ENCODE data around the gene PARD3.
"Not testable (repeated sequence)": the region's sequence is repeated elsewhere in the genome, so short reads cannot be mapped to it uniquely, and the experiment has no call there.

PARD3 gene

DNA sequence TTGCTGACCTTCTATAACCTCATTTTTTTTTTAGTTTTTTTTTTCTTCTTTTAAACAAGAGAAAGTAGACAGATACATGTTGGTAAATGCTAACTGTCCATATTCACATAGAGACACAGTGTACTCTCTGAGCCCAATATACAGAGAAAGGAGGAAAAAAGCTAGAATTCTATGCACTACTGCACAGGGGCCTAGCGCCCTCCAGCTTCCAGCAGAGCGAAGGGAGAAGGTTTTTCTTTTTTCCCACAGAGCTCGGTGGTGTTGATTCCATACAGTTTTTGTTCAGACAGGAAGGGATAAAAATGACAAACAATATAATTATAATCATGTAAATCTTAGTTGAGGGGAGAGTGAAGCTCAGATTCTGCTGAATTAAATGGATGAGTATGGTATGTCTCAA is 423.9 kb downstream of the PARD3 start:
- DNase-seq (ENCODE audit: extremely low spot score); POLR2A ChIA-PET: not testable (repeated sequence)
- CTCF ChIA-PET, result interaction anchor here (0.8 kb wide), 1 partner anchor 8 kb away, joined by 4 read pairs; no protein-coding TSS in a partner anchor
- TF ChIP-seq, protein P1, sequence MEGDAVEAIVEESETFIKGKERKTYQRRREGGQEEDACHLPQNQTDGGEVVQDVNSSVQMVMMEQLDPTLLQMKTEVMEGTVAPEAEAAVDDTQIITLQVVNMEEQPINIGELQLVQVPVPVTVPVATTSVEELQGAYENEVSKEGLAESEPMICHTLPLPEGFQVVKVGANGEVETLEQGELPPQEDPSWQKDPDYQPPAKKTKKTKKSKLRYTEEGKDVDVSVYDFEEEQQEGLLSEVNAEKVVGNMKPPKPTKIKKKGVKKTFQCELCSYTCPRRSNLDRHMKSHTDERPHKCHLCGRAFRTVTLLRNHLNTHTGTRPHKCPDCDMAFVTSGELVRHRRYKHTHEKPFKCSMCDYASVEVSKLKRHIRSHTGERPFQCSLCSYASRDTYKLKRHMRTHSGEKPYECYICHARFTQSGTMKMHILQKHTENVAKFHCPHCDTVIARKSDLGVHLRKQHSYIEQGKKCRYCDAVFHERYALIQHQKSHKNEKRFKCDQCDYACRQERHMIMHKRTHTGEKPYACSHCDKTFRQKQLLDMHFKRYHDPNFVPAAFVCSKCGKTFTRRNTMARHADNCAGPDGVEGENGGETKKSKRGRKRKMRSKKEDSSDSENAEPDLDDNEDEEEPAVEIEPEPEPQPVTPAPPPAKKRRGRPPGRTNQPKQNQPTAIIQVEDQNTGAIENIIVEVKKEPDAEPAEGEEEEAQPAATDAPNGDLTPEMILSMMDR (IDR thresholded peaks at IDR 0.05; ENCODE audit: control extremely low read depth, extremely low read depth, low read depth, missing control alignments), result peak; percentile 6

DNA sequence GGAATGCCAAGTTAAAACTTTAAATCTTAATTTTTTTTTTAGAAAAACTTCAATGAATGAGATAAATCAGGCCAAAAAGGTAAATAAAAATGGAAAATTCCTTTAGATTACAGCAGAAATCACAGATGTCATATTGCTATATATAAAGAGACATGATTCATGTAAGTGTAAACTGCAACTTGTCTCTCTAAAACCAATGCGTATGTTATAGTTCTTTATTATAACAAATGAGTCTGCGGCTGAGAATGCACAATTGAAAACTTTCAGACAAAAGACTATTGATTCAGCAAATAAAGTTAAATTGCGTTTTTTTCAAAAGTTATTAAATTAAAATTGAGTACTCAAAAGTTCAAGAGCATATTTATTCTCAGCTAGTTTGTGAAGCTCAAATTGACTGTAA is 425.3 kb downstream of the PARD3 start:
- CTCF ChIA-PET, result interaction anchor here (1.0 kb wide), 1 partner anchor 25 kb away, joined by 3 read pairs; no protein-coding TSS in a partner anchor
- POLR2A ChIA-PET, result no interaction called here
- TF ChIP-seq, protein P1 (IDR thresholded peaks at IDR 0.05; ENCODE audit: control extremely low read depth, extremely low read depth, low read depth, missing control alignments), result no peak
- no peak for DNase-seq (ENCODE audit: extremely low spot score)

DNA sequence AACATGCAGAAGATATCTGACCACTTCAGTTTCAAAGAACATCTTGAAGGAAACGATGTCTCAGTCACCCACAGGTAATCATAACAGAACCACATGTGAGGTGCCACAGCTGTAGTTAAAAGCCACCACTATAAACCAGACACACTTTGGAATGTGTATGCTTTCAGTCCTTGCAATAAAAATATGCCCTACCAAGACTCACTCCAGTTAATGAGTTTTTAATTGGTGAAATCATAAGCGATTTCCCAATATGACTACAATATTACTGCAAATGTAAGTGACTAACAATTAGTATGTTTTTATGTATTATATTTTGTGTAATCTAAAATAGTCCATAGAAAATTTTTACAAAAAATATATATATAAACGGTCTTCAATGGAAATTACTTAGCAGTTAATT is 428.2 kb downstream of the PARD3 start:
- TF ChIP-seq, protein P1 (IDR thresholded peaks at IDR 0.05; ENCODE audit: control extremely low read depth, extremely low read depth, low read depth, missing control alignments), result no peak
- DNase-seq (ENCODE audit: extremely low spot score), result no peak
- POLR2A ChIA-PET, result no interaction called here
- CTCF ChIA-PET, result no interaction called here

- no peak for DNase-seq (ENCODE audit: extremely low spot score)
- TF ChIP-seq, protein P1 (IDR thresholded peaks at IDR 0.05; ENCODE audit: control extremely low read depth, extremely low read depth, low read depth, missing control alignments), result no peak
- POLR2A ChIA-PET, result no interaction called here
- CTCF ChIA-PET, result interaction anchor here (1.4 to 1.9 kb wide), 3 partner anchors 7 to 254 kb away, joined by 3 to 7 read pairs (median 4); no protein-coding TSS in a partner anchor
Measured at GRCh38 chr10:34384372-34384771, 430.7 kb downstream of the PARD3 start.

DNA sequence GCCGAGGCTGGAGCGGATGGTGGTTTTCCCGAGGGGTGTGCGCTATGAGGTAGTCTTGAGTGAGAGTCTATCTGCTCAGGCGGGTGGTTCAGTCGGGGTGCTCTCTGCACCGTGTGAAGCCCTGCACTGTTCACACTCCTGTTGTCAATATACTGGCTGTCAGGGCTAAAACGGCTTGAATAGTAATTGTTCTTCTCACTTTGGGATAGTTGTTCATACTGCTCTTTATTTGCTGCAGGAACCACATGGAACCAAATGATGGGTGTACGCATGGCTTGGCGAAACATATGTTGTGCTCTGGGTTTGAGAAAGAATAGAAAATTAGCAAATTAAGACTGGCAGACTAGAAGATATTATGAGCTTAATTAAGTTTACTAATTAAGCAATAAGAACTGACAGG is 432.5 kb downstream of the PARD3 start:
- CTCF ChIA-PET, result interaction anchor here (0.8 to 1.9 kb wide), 3 partner anchors 9 to 20 kb away, joined by 4 to 7 read pairs (median 5); no protein-coding TSS in a partner anchor

GRCh38 chr10:34380856-34381255 is 434.2 kb downstream of the PARD3 start:
- POLR2A ChIA-PET, result no interaction called here
- DNase-seq (ENCODE audit: extremely low spot score), result no peak
- TF ChIP-seq, protein P1 (IDR thresholded peaks at IDR 0.05; ENCODE audit: control extremely low read depth, extremely low read depth, low read depth, missing control alignments), result no peak
- CTCF ChIA-PET, result no interaction called here

More for the DNA sequence above, 432.5 kb downstream of the PARD3 start:
- POLR2A ChIA-PET, result no interaction called here
- DNase-seq (ENCODE audit: extremely low spot score), result no peak
- TF ChIP-seq, protein P1 (IDR thresholded peaks at IDR 0.05; ENCODE audit: control extremely low read depth, extremely low read depth, low read depth, missing control alignments), result no peak

All from GM10248 (cell line).